HG02938 (cell line): ENCODE data around the gene PCDHGA6.
"Not testable (repeated sequence)": the region's sequence is repeated elsewhere in the genome, so short reads cannot be mapped to it uniquely, and the experiment has no call there.

Source experiments
- ATAC-seq: cut with Tn5 transposase; IDR thresholded peaks from one replicate; pipeline ENCODE4 v1.9.1; 2021; ENCODE audit warnings: mild to moderate bottlenecking, moderate library complexity; ENCODE audit not compliant: unreplicated experiment

Gene PCDHGA6

DNA sequence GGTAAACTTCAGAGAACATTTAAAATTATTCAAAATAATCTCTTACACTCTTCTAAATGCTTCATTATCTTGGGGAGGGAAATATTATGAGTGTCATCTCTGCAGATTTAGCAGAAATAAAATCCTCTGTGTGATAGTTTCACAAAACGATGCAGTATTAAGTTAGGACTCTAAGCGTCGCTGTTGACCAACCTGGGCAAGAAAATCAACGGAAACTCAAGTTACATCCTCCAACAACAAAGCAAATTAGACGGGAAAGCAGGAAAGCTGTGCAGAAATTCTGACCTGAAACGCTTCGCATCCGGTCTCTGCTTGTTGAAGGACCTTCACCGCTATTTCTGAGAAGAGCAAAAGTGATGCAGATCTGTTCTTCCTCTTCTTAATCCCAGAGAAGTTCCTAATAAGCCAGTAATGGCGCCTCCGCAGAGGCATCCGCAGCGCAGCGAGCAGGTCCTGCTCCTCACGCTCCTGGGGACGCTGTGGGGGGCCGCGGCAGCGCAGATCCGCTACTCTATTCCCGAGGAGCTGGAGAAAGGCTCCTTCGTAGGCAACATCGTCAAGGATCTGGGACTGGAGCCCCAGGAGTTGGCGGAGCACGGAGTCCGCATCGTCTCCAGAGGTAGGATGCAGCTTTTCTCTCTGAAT is at the start of gene PCDHGA6:
PCDHGA6 (plus strand) TSS at position 219 of the 645 bp plus-strand sequence; CDS start at position 412, 193 bp downstream.
- no peak for ATAC-seq

DNA sequence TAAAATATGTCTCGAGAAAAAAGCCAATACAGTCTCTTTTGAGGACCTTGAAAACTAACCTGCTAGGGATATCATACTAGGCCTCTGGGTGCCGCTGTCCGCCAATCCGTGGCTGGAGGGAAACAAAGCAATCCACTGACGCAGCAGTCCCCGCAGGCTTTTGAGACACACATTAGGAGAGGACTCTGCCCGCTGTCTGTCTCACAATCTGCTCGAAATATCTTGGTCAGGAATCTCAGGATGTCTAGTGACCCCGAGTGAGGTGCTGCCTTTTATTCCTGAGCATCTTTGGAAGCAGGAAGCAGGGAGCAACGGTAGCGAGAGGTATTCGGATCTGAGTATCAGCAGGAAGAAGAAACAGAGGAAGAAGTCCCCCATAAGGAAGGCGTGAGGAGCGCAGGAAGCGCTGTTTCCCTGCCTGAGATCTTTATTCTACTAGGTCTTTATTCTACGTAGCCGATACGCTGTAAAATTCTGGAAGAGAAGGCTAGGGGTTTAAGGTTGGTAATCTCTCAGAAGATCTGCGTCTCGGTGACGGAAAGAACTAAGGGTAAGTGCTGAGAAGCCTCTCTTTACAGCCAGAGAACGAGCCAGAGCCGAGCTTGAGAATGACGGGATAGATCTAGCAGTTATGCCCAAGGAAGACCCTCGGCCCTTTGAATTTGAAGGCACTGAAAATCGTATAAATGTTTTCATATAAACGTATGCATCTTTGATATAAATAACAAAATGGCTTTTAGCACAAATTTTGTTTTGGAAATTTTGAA is 47.4 kb upstream of the PCDHGA6 start:
- ATAC-seq, result peak; percentile 82

DNA sequence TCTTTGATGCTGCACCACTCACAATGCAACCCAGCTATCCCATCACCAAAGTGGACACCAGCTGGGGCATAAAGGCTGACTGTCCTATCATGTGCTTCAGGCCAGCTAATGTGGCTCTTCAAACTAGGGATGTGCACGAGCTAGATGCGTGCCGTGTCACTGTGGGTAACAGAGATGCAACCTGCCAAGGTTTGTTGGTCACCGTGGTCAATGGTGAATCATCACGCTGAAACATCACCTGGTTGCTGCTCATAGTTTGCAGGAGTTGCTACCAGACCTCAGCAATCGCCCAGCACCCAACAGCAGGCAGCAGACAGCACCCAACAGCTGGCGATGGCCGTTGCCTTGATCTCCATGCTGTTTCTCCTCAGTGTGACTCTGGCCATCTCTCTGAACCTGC is 45.5 kb upstream of the PCDHGA6 start:
- no peak for ATAC-seq

DNA sequence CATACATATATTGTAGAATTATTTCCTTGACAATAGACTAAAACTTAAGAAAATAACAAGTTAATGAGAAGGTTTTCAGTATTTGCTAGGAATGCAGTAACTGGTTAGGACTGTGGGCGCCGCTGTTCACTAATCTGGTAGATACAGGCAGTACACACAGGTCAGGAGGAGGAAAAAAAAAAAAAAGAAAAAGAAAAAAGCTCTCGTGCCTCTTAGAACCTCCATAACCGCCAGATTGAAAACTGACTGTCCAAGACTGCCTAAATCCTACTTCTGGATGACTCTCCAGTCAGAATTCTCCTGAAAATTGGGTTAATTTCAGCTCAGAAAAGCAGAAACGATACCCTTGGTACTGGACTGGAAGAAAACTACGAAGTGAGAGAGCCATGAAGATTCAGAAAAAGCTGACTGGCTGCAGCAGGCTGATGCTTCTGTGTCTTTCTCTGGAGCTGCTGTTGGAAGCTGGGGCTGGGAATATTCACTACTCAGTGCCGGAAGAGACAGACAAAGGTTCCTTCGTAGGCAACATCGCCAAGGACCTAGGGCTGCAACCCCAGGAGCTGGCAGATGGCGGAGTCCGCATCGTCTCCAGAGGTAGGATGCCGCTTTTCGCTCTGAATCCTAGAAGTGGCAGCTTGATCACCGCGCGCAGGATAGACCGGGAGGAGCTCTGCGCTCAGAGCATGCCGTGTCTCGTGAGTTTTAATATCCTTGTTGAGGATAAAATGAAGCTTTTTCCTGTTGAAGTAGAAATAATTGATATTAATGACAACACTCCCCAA is 43.2 kb upstream of the PCDHGA6 start, which contains the start of gene PCDHGA1:
PCDHGA1 (plus strand) TSS at position 216 of the 782 bp plus-strand sequence.
- no peak for ATAC-seq

DNA sequence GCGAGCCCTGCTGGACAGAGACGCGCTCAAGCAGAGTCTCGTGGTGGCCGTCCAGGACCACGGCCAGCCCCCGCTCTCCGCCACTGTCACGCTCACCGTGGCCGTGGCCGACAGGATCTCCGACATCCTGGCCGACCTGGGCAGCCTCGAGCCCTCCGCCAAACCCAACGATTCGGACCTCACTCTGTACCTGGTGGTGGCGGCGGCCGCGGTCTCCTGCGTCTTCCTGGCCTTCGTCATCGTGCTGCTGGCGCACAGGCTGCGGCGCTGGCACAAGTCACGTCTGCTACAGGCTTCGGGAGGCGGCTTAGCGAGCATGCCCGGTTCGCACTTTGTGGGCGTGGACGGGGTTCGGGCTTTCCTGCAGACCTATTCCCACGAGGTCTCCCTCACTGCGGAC is 41.1 kb upstream of the PCDHGA6 start:
- not testable (repeated sequence) for ATAC-seq

DNA sequence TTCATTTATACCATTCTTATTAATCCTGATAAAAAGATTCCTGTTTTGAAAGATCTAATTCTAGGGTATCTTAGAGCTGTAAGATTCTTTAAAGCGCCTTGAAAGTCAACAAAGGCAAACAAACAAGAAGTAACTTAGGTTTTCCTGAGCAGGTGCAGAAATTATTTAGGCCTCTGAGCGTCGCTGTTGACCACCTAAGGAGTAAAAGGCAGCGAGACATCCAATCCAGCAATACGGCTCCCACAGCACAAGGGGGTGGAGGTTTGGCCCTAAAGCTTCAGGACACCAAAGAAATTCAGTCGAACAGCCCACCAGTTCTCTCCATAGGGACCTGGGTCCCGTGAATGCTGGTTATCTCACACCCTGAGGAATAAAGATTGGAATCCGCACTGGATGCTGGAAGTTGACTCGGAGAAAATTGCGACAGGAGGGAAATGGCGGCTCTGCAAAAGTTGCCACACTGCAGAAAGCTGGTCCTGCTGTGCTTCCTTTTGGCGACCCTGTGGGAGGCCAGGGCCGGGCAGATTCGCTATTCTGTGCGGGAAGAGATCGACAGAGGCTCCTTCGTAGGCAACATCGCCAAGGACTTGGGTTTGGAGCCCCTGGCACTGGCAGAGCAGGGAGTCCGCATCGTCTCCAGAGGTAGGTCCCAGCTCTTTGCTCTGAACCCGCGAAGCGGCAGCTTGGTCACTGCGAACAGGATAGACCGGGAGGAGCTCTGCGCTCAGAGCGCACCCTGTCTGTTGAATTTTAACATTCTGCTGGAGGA is 35.0 kb upstream of the PCDHGA6 start, which contains the start of gene PCDHGA2:
PCDHGA2 (plus strand) TSS at position 223 of the 769 bp plus-strand sequence.
- ATAC-seq, result no peak

DNA sequence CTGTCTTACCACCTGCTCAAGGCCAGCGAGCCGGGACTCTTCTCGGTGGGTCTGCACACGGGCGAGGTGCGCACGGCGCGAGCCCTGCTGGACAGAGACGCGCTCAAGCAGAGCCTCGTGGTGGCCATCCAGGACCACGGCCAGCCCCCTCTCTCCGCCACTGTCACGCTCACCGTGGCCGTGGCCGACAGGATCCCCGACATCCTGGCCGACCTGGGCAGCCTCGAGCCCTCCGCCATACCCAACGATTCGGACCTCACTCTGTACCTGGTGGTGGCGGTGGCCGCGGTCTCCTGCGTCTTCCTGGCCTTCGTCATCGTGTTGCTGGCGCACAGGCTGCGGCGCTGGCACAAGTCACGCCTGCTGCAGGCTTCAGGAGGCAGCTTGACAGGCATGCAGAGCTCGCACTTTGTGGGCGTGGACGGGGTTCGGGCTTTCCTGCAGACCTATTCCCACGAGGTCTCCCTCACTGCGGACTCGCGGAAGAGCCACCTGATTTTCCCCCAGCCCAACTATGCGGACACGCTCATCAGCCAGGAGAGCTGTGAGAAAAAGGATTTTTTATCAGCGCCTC is 32.8 kb upstream of the PCDHGA6 start:
- ATAC-seq, result not testable (repeated sequence)

DNA sequence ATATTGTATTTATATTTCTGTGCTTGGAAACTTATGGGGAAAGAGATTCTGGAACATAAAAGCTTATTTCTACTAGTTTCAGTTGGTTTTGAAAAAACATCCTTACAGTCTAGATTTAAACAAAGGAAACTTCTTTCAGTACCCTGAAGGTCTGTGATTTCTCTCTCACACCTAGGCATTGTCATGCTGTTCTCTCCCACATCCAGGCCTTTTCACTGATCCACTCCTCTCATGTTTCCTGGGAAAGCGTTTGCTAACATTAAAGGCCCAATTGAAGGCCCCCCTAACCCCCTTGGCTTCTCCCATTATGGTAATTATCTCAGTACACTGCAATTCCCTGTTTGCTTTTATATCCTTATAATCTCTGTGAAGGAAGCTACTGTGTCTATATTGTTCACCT is 30.9 kb upstream of the PCDHGA6 start:
- ATAC-seq, result no peak

DNA sequence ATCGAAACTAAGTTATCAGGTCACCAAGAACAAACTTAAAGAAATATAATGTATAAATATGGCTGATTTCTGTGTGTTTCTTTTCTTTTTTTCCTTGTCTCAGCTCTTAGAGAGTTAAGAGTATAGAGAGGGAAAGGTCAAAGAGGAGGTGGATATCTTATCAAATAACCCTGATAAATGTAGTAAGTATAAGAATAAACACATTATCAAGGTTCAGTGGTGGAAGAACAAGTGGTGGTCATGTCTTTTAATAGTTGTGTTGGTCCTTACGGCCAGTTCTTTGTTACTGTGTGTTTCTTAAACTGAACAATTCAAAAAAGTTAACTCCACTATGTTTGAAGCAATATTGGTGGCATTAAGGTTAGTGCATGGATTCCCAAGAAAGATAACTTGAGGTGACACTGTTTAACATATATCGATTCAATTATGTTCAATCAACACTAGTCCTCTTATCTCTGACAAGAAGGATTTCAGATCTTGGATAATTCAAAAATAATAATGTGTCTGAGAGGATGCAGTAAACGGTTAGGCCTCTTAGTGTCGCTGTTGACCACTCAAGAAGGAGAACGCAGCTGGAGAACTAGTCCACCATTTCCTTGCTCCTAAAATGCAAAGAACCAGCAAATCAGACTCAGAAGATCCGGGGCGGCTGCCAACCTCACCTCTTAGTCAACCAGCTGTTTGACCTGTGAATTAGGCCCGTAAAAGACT is 30.3 kb upstream of the PCDHGA6 start, which contains the start of gene PCDHGA3:
PCDHGA3 (plus strand) TSS at position 588 of the 711 bp plus-strand sequence. CDS start 205 bp downstream, outside the sequence.
- no peak for ATAC-seq

DNA sequence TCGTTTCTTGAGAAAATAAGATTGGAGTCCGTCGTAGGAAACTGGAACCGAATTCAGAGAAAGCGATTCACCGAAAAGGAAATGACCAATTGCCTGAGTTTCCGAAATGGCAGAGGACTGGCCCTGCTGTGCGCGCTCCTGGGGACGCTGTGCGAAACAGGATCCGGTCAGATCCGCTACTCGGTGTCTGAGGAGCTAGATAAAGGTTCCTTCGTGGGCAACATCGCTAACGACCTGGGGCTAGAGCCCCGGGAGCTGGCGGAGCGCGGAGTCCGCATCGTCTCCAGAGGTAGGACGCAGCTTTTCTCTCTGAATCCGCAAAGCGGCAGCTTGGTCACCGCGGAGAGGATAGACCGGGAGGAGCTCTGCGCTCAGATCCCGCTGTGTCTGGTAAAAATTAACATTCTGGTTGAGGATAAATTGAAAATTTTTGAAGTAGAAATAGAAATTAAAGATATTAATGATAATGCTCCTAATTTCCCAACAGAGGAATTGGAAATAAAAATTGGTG is 29.7 kb upstream of the PCDHGA6 start:
- ATAC-seq, result no peak

DNA sequence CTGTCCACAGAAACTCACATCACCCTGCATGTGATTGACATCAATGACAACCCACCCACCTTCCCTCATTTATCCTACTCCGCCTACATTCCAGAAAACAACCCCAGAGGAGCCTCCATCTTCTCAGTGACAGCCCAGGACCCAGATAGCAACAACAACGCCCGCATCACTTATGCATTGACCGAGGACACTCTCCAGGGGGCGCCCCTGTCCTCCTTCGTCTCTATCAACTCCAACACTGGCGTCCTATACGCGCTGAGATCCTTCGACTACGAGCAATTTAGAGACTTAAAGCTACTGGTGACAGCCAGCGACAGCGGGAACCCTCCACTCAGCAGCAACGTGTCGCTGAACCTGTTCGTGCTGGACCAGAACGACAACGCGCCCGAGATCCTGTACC is 28.4 kb upstream of the PCDHGA6 start:
- no peak for ATAC-seq

DNA sequence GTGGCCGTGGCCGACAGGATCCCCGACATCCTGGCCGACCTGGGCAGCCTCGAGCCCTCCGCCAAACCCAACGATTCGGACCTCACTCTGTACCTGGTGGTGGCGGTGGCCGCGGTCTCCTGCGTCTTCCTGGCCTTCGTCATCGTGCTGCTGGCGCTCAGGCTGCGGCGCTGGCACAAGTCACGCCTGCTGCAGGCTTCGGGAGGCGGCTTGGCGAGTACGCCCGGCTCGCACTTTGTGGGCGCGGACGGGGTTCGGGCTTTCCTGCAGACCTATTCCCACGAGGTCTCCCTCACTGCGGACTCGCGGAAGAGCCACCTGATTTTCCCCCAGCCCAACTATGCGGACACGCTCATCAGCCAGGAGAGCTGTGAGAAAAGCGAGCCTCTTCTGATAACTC is 27.7 kb upstream of the PCDHGA6 start:
- ATAC-seq, result not testable (repeated sequence)

DNA sequence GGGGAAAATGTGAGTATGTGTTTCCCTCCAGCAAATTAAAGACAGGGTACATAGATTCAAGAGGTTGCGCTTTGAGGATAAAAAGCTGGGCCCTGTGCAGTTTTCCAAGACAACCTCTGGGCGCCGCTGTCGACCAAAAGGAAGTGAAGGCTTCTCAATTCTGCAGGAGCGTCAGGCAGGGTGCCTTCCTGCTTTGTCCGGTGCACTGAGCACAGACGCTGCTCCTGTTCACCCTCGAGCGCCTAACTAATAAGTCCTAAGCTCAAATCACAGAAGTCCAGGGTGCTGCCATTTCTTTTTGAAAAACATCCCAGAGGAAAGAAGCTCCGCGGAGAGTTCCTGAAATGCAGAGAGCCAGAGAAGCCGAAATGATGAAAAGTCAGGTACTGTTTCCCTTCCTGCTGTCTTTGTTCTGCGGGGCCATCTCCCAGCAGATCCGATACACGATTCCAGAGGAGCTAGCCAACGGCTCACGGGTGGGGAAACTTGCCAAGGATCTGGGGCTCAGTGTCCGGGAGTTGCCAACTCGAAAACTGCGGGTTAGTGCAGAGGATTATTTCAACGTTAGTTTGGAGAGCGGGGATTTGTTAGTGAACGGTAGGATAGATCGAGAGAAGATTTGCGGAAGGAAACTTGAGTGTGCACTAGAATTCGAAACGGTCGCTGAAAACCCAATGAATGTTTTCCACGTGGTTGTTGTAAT is 23.6 kb upstream of the PCDHGA6 start, which contains the start of gene PCDHGB1:
PCDHGB1 (plus strand) TSS at position 183 of the 703 bp plus-strand sequence; CDS start at position 345, 162 bp downstream.
- ATAC-seq, result peak; percentile 83

DNA sequence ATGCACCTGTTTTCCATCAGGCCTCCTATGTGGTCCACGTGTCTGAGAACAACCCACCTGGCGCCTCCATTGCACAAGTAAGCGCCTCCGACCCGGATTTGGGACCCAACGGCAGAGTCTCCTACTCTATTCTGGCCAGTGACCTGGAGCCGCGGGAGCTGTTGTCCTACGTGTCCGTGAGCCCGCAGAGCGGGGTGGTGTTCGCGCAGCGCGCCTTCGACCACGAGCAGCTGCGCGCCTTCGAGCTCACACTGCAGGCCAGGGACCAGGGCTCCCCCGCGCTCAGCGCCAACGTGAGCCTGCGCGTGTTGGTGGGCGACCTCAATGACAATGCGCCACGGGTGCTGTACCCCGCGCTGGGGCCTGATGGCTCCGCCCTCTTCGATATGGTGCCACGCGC is 22.1 kb upstream of the PCDHGA6 start:
- no peak for ATAC-seq

DNA sequence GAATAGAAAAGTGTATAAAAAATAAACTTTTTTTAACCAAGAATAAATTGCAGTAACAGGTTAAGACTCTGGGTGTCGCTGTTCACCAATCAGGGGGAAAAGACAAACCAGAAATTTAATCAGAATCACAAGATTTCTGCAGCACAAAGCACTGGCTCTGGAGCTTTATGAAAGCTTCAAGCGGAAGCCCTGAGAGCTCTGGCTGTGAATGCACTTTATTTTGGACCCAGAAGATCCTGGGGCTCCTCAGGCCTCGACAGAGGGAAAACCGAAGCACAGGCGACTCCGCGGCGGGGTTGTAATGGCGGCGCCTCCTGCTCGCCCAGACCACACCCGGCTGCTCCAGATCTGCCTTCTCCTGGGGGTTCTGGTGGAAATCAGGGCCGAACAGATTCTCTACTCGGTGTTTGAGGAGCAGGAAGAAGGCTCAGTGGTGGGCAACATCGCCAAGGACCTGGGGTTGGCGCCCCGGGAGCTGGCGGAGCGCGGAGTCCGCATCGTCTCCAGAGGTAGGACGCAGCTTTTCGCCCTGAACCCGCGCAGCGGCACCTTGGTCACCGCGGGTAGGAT is 18.7 kb upstream of the PCDHGA6 start, which contains the start of gene PCDHGA4:
PCDHGA4 (plus strand) TSS at position 122 of the 570 bp plus-strand sequence; CDS start at position 209, 87 bp downstream.
- ATAC-seq, result no peak

DNA sequence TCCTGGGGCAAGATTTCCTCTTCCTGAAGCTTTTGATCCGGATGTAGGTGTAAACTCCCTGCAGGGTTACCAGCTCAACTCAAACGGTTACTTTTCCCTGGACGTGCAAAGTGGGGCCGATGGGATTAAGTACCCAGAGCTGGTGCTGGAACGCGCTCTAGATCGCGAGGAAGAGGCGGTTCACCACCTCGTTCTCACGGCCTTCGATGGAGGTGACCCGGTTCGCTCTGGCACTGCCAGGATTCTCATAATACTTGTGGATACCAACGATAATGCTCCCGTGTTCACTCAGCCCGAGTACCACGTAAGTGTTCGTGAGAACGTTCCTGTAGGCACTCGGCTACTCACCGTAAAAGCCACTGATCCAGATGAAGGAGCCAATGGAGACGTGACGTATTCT is 18.1 kb upstream of the PCDHGA6 start:
- no peak for ATAC-seq

DNA sequence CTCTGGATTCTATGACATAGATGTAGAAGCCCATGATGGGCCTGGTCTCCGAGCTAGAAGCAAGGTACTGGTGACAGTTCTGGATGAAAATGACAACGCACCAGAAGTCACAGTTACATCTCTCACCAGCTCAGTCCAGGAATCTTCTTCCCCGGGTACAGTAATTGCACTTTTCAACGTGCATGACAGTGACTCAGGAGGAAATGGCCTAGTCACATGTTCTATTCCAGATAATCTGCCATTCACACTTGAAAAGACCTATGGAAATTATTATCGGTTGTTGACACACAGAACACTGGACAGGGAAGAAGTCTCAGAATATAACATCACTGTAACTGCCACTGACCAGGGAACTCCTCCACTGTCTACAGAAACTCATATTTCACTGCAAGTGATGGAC is 17.6 kb upstream of the PCDHGA6 start:
- no peak for ATAC-seq

DNA sequence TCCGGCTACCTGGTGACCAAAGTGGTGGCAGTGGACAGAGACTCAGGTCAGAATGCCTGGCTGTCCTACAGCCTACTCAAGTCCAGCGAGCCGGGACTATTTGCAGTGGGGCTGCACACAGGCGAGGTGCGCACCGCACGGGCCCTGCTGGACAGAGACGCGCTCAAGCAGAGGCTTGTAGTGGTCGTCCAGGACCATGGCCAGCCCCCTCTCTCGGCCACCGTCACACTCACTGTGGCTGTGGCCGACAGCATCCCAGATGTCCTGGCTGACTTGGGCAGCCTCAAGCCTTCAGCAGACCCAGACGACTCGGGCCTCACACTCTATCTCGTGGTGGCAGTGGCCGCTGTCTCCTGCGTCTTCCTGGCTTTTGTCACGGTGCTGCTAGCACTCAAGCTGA is 16.7 kb upstream of the PCDHGA6 start:
- ATAC-seq, result no peak
